A549 (cell line): Measurements from ENCODE around the gene SUGCT. TPM values are rescaled to one million over a fixed set of nuclear protein-coding genes. Genes with fewer than 3 reads are reported as not detected.

Source experiments
- ATAC-seq, 2 experiments: fragments of 200-7000 bp in 1 of 2; fragments of >200 bp in 1 of 2; cut with Nextera tagmentation in 1 of 2; cut with Tn5 transposase in 1 of 2; 3 replicates each; pipeline versions ENCODE4 v1.8.0 to v1.9.1; 2018 to 2020; ENCODE audit warnings: mild to moderate bottlenecking in 1 of 2, moderate library complexity in 1 of 2
- CTCF ChIA-PET: fragments of 300-600 bp; sonication (Branson Sonifier 250); formaldehyde crosslinking; extraction: SDS; loops from one replicate; lab custom pipeline; 2021; ENCODE audit warnings: antibody characterized with exemption, inconsistent platforms; lab: Yijun Ruan, JAX
- POLR2A ChIA-PET: fragments of 350-600 bp; formaldehyde crosslinking; extraction: SDS; loops from one replicate; lab custom pipeline; 2021; ENCODE audit warnings: antibody characterized with exemption, inconsistent platforms; lab: Yijun Ruan, JAX
- DNase-seq, 2 experiments: peaks; one replicate each; pipeline versions ENCODE4 v3.0.0 to v3.0.0-alpha.2; 2011 to 2016; ENCODE audit warnings: low read depth in 1 of 2, low spot score in 1 of 2
- FAIRE-seq: peaks from 2 replicates; lab custom pipeline; 2011; peaks lifted over from hg19 to GRCh38; lab: Jason Lieb, UNC
- H3K27ac ChIP-seq, 2 experiments: fragments of >200 bp; sonication (Bioruptor Twin); formaldehyde crosslinking; 3 replicates each; pipeline ENCODE4 v1.5.1; 2016 to 2017
- H3K4me1 ChIP-seq: fragments of >200 bp; sonication (Bioruptor Twin); formaldehyde crosslinking; 3 replicates; pipeline ENCODE4 v1.6.1; 2016
- H3K4me2 ChIP-seq: fragments of >200 bp; sonication (Bioruptor Twin); formaldehyde crosslinking; 3 replicates; pipeline ENCODE4 v1.6.1; 2016
- H3K4me3 ChIP-seq: fragments of >200 bp; sonication (Bioruptor Twin); formaldehyde crosslinking; 3 replicates; pipeline ENCODE4 v1.5.1; 2016
- H3K9me3 ChIP-seq: fragments of >200 bp; sonication (Bioruptor Twin); formaldehyde crosslinking; 3 replicates; pipeline ENCODE4 v1.6.1; 2016
- EHMT2 ChIP-seq: fragments of 200-600 bp; sonication (generic); IDR thresholded peaks from 2 replicates; pipeline ENCODE4 v1.6.1; 2016; ENCODE audit warnings: antibody characterized with exemption, low read depth, mild to moderate bottlenecking, moderate library complexity
- ESRRA ChIP-seq: fragments of 150-350 bp; IDR thresholded peaks from 2 replicates; pipeline ENCODE4 v1.6.1; 2014; ENCODE audit warnings: mild to moderate bottlenecking, low read length, borderline replicate concordance
- HEYL ChIP-seq: fragments of 250-450 bp; sonication (Bioruptor Pico); IDR thresholded peaks from 2 replicates; pipeline ENCODE4 v1.8.0; 2021; ENCODE audit warnings: mild to moderate bottlenecking, moderate library complexity
- JUN ChIP-seq, 2 experiments: fragments of >200 bp; sonication (Bioruptor Twin); formaldehyde crosslinking; IDR thresholded peaks; 2 replicates in 1 of 2; 3 replicates in 1 of 2; pipeline ENCODE4 v1.6.1; 2016 to 2017
- JUNB ChIP-seq: fragments of >200 bp; sonication (Bioruptor Twin); formaldehyde crosslinking; IDR thresholded peaks from 2 replicates; pipeline ENCODE4 v1.6.1; 2016
- KDM1A ChIP-seq: fragments of 200-600 bp; sonication (generic); IDR thresholded peaks from 2 replicates; pipeline ENCODE4 v1.6.1; 2016; ENCODE audit warnings: low read depth, mild to moderate bottlenecking
- MAFK ChIP-seq: fragments of 450-650 bp; IDR thresholded peaks from 2 replicates; pipeline ENCODE4 v1.6.1; 2014; ENCODE audit not compliant: partially characterized antibody
- MAZ ChIP-seq: fragments of 150-350 bp; IDR thresholded peaks from 2 replicates; pipeline ENCODE4 v1.6.1; 2014; ENCODE audit warnings: antibody characterized with exemption, low read depth, low read length, borderline replicate concordance
- POLR2A ChIP-seq: IDR thresholded peaks from 2 replicates; pipeline ENCODE4 v1.6.1; 2012; ENCODE audit warnings: mild to moderate bottlenecking, low read length
- POLR2AphosphoS2 ChIP-seq: conservative IDR thresholded peaks from 2 replicates; pipeline ENCODE4 v1.6.1; 2012; ENCODE audit warnings: low read length, improper control_type of control experiment, inconsistent platforms
- RARB ChIP-seq: fragments of 250-450 bp; sonication (Bioruptor Pico); IDR thresholded peaks from 2 replicates; pipeline ENCODE4 v1.8.0; 2021; ENCODE audit warnings: mild to moderate bottlenecking, moderate library complexity
- RNF2 ChIP-seq: fragments of 200-600 bp; sonication (generic); IDR thresholded peaks from 2 replicates; pipeline ENCODE4 v1.6.1; 2016; ENCODE audit warnings: low read depth, mild to moderate bottlenecking, antibody characterized with exemption, moderate library complexity, borderline replicate concordance
- SREBF2 ChIP-seq: fragments of 450-650 bp; IDR thresholded peaks from 2 replicates; pipeline ENCODE4 v1.6.1; 2014; ENCODE audit warnings: mild to moderate bottlenecking, moderate library complexity
- TP53 ChIP-seq: fragments of 250-450 bp; sonication (Bioruptor Pico); IDR thresholded peaks from 2 replicates; pipeline ENCODE4 v1.5.0; 2021; ENCODE audit warnings: mild to moderate bottlenecking, moderate library complexity
- ZFP36 ChIP-seq: fragments of 450-650 bp; IDR thresholded peaks from 2 replicates; pipeline ENCODE4 v1.6.1; 2014; ENCODE audit warnings: borderline replicate concordance; ENCODE audit not compliant: partially characterized antibody
- WGBS: methylation state at CpG from one replicate; pipeline ENCODE4 v1.1.6; 2017; ENCODE audit errors: missing lambda C conversion rate; 5-methylcytosine and 5-hydroxymethylcytosine counted together
- polyA plus RNA-seq, 4 experiments: library from polyadenylated mRNA; depleted of rRNA in 3 of 4; stranded (reverse); fragments of >200 nt; fragmentation: RNase III in 1 of 4; extraction: RNeasy Plus Mini Kit Qiagen cat#74134 plus additional on column Dnase treatment in 1 of 4; gene quantifications; 2 replicates in 3 of 4; 3 replicates in 1 of 4; pipeline ENCODE4 v1.2.3, GENCODE V29; 2011 to 2017
- TF ChIP-seq, protein P1 (sequence below): fragments of >200 bp; sonication (Bioruptor Twin); formaldehyde crosslinking; IDR thresholded peaks from 3 replicates; pipeline ENCODE4 v1.5.1; 2016
- TF ChIP-seq, protein P2 (sequence below): fragments of 250-450 bp; sonication (Bioruptor Pico); IDR thresholded peaks from 2 replicates; pipeline ENCODE4 v1.5.0; 2021; ENCODE audit warnings: mild to moderate bottlenecking, moderate library complexity, borderline replicate concordance
- TF ChIP-seq, protein P3 (sequence below): IDR thresholded peaks from 2 replicates; pipeline ENCODE4 v1.6.1; 2012
- TF ChIP-seq, protein P4 (sequence below): fragments of 450-650 bp; IDR thresholded peaks from 2 replicates; pipeline ENCODE4 v1.6.1; 2014; ENCODE audit warnings: antibody characterized with exemption

Gene SUGCT
- polyA plus RNA-seq, 2 of the 4 experiments (the other 2 are of a cell fraction): 1.4 to 1.6 TPM

DNA sequence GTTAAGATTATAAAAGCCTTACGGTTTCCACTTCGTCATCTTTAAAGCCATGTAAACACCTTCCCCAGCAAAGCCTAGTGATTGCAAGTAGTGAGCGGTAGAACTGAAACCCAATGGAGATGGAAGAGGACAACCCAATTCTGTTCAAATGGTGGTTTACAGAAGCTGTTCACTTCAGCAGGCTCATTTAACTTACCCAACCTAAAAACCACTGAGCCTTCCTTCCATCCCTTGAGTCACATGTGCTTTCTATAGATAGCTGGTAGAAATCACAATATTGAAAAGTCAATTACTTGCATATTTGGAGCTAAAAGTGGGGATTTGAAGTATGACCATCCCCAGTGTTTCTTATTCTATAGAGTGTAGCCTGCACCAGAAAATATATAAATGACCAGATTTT lies 667.7 kb downstream of the SUGCT start:
- CTCF ChIA-PET: no interaction called here
- no peak overlapping the region for H3K27ac ChIP-seq
- ATAC-seq: no peak

DNA sequence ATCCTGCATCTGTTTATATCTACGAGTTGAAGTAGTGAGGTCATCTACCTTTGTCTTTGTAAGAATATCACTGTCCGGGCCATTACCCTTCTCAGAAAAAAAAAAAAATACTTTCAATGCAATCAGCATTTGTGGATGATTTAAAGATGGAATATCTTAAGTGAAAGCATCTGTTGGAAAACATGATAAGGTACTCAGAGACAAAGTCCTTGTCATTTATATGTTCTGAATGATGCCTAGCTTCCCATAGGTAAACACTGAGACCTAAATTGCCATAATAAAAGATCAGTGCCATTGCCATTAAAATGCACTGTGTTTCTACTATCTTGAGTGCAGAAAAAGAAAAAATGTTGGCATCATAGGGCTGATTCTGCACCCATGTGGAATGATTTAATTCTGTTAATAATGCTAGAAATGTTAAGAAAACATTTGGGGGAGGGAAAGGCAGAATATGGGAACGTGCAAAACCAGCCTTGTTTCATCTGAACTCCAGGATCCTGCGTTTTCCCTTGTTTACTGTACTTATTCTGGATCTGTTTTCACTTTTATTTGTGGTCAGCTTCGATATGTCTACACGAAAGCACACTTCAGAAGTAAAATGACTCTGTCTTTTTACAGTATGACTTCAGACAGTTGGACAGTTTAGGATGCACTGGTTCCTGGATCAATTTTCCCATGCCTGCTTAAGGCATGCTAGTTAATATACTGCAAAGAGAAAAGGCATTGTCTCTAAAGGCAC lies 669.8 kb downstream of the SUGCT start:
- no peak for FAIRE-seq
- no peak overlapping the region for H3K4me3 ChIP-seq

More for the DNA sequence above, 667.7 kb downstream of the SUGCT start:
- FAIRE-seq: no peak
- Histone ChIP-seq H3K9me3 (no peaks in the 10 kb centered on the region), H3K4me2 (no peak overlapping the region), H3K4me3 (no peak overlapping the region), H3K4me1 (no peaks in the 10 kb centered on the region)
- no peak for DNase-seq
- POLR2A ChIA-PET: no interaction called here
- WGBS: 84% methylated on average over 3 of the region's 3 CpGs
- TF ChIP-seq HEYL (CRISPR knock-in tag): no peak
- TF ChIP-seq JUNB: no peak
- no peak for TF ChIP-seq RNF2

DNA sequence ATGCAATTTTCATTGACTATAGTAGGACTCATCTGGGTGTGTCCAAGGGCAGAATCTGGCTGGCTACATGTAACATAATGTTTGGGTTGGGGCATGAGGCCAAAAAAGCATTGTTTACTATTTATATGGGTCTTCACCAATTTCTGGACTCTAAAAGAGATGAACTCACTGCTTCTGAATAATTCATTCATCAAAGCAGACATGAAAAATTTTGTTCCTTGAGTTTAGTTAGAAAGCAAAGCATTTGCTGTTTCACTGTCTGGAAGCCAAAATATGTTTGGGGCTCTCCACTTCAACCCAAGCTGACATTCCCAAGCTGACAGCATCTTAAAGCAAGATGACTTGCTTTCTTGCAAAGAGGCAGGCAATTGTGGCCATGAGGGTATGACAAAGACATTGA lies 670.6 kb downstream of the SUGCT start:
- DNase-seq (no peak), FAIRE-seq (no peak)
- CTCF ChIA-PET: no interaction called here
- Histone ChIP-seq H3K4me1 (no peaks in the 10 kb centered on the region), H3K4me2 (no peak overlapping the region)
- POLR2A ChIA-PET: no interaction called here
- no peak for TF ChIP-seq SREBF2
- TF ChIP-seq MAZ: no peak
- no peak for TF ChIP-seq ZFP36
- TF ChIP-seq, all 56 proteins: peak for 0
- no peak for ATAC-seq
- Histone ChIP-seq H3K27ac (no peak overlapping the region), H3K9me3 (no peaks in the 10 kb centered on the region), H3K4me3 (no peak overlapping the region)

More for the DNA sequence above, 669.8 kb downstream of the SUGCT start:
- DNase-seq (no peak), ATAC-seq (no peak)
- ChIA-PET CTCF (no interaction called here), POLR2A (no interaction called here)
- H3K9me3 ChIP-seq: no peaks in the 10 kb centered on the region
- H3K27ac ChIP-seq: no peak overlapping the region
- TF ChIP-seq TP53 (no peak), RARB (CRISPR knock-in tag) (no peak), POLR2A (no peak), EHMT2 (no peak), KDM1A (no peak), MAFK (no peak)
- TF ChIP-seq, protein P1, sequence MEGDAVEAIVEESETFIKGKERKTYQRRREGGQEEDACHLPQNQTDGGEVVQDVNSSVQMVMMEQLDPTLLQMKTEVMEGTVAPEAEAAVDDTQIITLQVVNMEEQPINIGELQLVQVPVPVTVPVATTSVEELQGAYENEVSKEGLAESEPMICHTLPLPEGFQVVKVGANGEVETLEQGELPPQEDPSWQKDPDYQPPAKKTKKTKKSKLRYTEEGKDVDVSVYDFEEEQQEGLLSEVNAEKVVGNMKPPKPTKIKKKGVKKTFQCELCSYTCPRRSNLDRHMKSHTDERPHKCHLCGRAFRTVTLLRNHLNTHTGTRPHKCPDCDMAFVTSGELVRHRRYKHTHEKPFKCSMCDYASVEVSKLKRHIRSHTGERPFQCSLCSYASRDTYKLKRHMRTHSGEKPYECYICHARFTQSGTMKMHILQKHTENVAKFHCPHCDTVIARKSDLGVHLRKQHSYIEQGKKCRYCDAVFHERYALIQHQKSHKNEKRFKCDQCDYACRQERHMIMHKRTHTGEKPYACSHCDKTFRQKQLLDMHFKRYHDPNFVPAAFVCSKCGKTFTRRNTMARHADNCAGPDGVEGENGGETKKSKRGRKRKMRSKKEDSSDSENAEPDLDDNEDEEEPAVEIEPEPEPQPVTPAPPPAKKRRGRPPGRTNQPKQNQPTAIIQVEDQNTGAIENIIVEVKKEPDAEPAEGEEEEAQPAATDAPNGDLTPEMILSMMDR: no peak
- H3K4me2 ChIP-seq: no peak overlapping the region
- no peaks in the 10 kb centered on the region for H3K4me1 ChIP-seq
- WGBS: 6% methylated on average over 6 of the region's 6 CpGs

DNA sequence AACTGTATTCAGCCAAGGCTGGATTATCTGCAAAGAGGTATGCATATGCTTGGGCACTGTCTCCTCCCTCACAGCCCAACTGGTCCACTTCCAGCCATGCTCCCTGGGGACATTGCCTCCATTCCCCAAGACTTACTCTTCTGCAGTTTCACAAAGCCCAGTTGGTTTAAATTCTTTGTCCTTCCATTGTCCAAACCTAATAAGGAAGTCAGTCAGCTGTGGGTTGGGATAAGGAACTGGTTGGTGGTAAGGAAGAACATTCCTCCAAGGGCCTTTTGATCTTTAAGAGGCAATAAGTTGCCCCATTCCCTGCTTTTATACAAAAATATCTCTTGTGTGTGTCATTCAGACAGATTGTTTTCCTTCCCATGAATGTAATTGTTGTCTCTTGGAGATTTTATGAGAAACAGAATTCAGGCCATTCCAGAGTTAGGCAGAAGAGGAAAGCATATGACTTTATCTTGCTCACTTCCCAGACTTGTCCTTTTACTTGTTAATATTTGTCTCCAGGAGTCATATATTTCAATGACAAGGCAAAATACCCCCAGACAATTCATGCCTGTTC lies 673.7 kb downstream of the SUGCT start:
- DNase-seq: peak in 1 of 2 experiments; percentile 5
- POLR2A ChIA-PET: no interaction called here

More for the DNA sequence above, 673.7 kb downstream of the SUGCT start:
- H3K4me2 ChIP-seq: no peak overlapping the region
- ATAC-seq (no peak), FAIRE-seq (no peak)
- no peaks in the 10 kb centered on the region for H3K9me3 ChIP-seq
- no peaks in the 10 kb centered on the region for H3K4me1 ChIP-seq
- no peak overlapping the region for H3K27ac ChIP-seq
- H3K4me3 ChIP-seq: no peak overlapping the region
- CTCF ChIA-PET: no interaction called here
- TF ChIP-seq, protein P2, sequence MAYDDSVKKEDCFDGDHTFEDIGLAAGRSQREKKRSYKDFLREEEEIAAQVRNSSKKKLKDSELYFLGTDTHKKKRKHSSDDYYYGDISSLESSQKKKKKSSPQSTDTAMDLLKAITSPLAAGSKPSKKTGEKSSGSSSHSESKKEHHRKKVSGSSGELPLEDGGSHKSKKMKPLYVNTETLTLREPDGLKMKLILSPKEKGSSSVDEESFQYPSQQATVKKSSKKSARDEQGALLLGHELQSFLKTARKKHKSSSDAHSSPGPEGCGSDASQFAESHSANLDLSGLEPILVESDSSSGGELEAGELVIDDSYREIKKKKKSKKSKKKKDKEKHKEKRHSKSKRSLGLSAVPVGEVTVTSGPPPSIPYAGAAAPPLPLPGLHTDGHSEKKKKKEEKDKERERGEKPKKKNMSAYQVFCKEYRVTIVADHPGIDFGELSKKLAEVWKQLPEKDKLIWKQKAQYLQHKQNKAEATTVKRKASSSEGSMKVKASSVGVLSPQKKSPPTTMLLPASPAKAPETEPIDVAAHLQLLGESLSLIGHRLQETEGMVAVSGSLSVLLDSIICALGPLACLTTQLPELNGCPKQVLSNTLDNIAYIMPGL (CRISPR knock-in tag): no peak
- TF ChIP-seq, protein P3, sequence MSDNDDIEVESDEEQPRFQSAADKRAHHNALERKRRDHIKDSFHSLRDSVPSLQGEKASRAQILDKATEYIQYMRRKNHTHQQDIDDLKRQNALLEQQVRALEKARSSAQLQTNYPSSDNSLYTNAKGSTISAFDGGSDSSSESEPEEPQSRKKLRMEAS: no peak
- TF ChIP-seq POLR2AphosphoS2: no peak
- TF ChIP-seq ESRRA: no peak
- TF ChIP-seq EHMT2: no peak
- no peak for TF ChIP-seq SREBF2
- TF ChIP-seq, protein P4, sequence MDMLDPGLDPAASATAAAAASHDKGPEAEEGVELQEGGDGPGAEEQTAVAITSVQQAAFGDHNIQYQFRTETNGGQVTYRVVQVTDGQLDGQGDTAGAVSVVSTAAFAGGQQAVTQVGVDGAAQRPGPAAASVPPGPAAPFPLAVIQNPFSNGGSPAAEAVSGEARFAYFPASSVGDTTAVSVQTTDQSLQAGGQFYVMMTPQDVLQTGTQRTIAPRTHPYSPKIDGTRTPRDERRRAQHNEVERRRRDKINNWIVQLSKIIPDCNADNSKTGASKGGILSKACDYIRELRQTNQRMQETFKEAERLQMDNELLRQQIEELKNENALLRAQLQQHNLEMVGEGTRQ: no peak
- no peak for TF ChIP-seq JUN (IDR thresholded peaks at IDR 0.05)
